Measurements from ENCODE around the gene NAPEPLD.
"Not testable (repeated sequence)": the region's sequence is repeated elsewhere in the genome, so short reads cannot be mapped to it uniquely, and the experiment has no call there.

The NAPEPLD gene

GRCh38 chr7:103078226-103078625 is 70.7 kb downstream of the NAPEPLD start:
- not testable (repeated sequence) for H3K9ac ChIP-seq (ENCODE audit: low read length in 2 of 2); H3K36me3 ChIP-seq (ENCODE audit: control insufficient read depth in 2 of 2, insufficient read depth in 2 of 2, low read length in 2 of 2); H3K4me3 ChIP-seq (ENCODE audit: low read length in 2 of 2); H3K9me3 ChIP-seq (ENCODE audit: control insufficient read depth in 2 of 2, low read length in 2 of 2); H3K27ac ChIP-seq (ENCODE audit: low read length); H3K27me3 ChIP-seq (ENCODE audit: control insufficient read depth in 1 of 2, insufficient read depth in 2 of 2, low read length in 2 of 2)
- H3K4me1 ChIP-seq (ENCODE audit: control insufficient read depth, insufficient read depth, low read length), result peaks cover 15% of the 10 kb centered on the region

GRCh38 chr7:103077318-103077717 is 71.6 kb downstream of the NAPEPLD start:
- H3K4me1 ChIP-seq (ENCODE audit: control insufficient read depth, insufficient read depth, low read length), result peaks cover 15% of the 10 kb centered on the region
- no peaks in the 10 kb centered on the region for H3K36me3 ChIP-seq (ENCODE audit: control insufficient read depth in 2 of 2, insufficient read depth in 2 of 2, low read length in 2 of 2)
- H3K9ac ChIP-seq (ENCODE audit: low read length in 2 of 2), result no peak overlapping the region
- no peak overlapping the region for H3K27ac ChIP-seq (ENCODE audit: low read length)
- no peaks in the 10 kb centered on the region for H3K27me3 ChIP-seq (ENCODE audit: control insufficient read depth in 1 of 2, insufficient read depth in 2 of 2, low read length in 2 of 2)
- no peaks in the 10 kb centered on the region for H3K9me3 ChIP-seq (ENCODE audit: control insufficient read depth in 2 of 2, low read length in 2 of 2)
- no peak overlapping the region for H3K4me3 ChIP-seq (ENCODE audit: low read length in 2 of 2)

- peaks cover 15% of the 10 kb centered on the region for H3K4me1 ChIP-seq (ENCODE audit: control insufficient read depth, insufficient read depth, low read length)
- no peaks in the 10 kb centered on the region for H3K36me3 ChIP-seq (ENCODE audit: control insufficient read depth in 2 of 2, insufficient read depth in 2 of 2, low read length in 2 of 2)
- H3K4me3 ChIP-seq (ENCODE audit: low read length in 2 of 2), result no peak overlapping the region
- H3K9ac ChIP-seq (ENCODE audit: low read length in 2 of 2), result no peak overlapping the region
- H3K27ac ChIP-seq (ENCODE audit: low read length), result no peak overlapping the region
- no peaks in the 10 kb centered on the region for H3K27me3 ChIP-seq (ENCODE audit: control insufficient read depth in 1 of 2, insufficient read depth in 2 of 2, low read length in 2 of 2)
- no peaks in the 10 kb centered on the region for H3K9me3 ChIP-seq (ENCODE audit: control insufficient read depth in 2 of 2, low read length in 2 of 2)
These were observed 72.1 kb downstream of the NAPEPLD start for GRCh38 chr7:103076764-103077163.

DNA sequence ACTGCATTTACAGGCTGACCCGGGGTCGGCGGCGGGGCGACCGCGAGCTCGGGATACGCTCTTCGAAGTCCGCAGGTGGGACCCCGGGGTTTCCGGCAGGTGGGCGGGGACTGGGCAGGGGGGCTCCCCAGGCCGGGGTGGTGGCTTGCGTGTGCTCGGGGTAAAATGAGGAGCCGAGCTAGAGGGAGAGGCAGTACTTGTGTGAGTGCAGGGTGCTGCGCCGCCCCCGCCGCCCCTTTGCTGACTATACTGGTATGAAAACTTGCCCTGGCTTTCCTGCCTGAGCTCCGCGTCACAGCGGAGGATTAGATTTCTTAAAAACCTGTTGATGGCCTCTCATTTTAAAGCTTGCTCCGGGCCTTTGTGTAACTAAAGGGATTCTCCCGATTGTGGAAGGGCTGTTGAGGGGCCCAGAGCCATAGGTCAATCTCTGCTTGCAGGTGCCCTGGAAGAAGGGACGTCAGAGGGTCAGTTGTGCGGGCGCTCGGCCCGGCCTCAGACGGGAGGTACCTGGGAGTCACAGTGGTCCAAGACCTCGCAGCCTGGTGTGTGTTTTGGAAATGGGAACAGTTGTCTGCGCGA is 73.5 kb downstream of the NAPEPLD start:
- Histone ChIP-seq H3K36me3 (ENCODE audit: control insufficient read depth in 2 of 2, insufficient read depth in 2 of 2, low read length in 2 of 2) (no peaks in the 10 kb centered on the region), H3K4me1 (ENCODE audit: control insufficient read depth, insufficient read depth, low read length) (peaks cover 15% of the 10 kb centered on the region), H3K27ac (ENCODE audit: low read length) (peak overlapping the region; percentile 80), H3K9ac (ENCODE audit: low read length in 2 of 2) (peak overlapping the region; percentile 71 to 86), H3K4me3 (ENCODE audit: low read length in 2 of 2) (peak overlapping the region; percentile 98 to 99), H3K9me3 (ENCODE audit: control insufficient read depth in 2 of 2, low read length in 2 of 2) (no peaks in the 10 kb centered on the region), H3K27me3 (ENCODE audit: control insufficient read depth in 1 of 2, insufficient read depth in 2 of 2, low read length in 2 of 2) (no peaks in the 10 kb centered on the region)

DNA sequence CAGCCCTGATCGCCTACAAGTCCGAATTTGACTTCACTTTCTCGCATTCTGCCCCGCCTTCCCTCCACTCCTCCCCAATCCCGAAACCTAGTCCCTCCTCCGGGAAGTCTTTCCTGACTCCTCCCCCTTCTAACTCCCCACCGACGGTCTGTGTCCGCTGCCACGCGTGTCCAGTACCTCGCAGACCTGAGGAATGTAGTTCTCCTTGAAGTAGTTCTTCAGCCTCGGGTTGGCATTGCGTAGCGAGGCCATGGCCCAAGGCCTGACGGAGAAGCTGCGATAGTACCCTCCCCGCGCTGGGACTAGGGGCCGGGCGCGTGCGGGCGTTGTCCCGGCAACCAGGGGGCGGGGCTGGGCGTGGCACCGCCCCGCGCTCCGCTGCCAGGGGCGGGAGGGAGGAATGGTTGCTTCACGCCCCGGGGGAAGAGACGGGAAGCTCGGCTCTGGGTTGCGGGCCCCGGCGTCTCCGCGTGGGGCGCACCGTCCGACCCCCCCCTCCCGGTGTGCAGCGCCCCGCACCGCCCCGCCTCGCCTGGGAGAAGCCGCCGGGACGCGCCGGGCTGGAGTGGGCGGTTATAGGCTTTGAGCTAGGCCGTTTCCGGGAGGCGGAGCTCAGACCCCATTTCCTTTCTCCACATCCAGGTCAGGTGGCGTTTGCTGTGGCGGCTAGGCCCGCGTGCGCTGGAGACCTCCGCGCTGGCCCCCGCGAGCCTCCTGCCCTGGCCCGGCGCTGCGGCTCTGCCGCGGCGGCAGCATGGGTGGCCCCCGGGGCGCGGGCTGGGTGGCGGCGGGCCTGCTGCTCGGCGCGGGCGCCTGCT is 74.2 kb downstream of the NAPEPLD start, which contains the start of the genes ARMC10 and FBXL13:
Gene ARMC10, plus strand, starts transcription at position 622 of the 818 bp plus-strand sequence. Its CDS starts 133 bp downstream, at position 755.
Gene FBXL13, minus strand, starts transcription at position 278 of the 818 bp plus-strand sequence.
- no peaks in the 10 kb centered on the region for H3K36me3 ChIP-seq (ENCODE audit: control insufficient read depth in 2 of 2, insufficient read depth in 2 of 2, low read length in 2 of 2)
- peak within 1 kb of the TSS; percentile 98 to 99 for H3K4me3 ChIP-seq (ENCODE audit: low read length in 2 of 2)
- H3K4me1 ChIP-seq (ENCODE audit: control insufficient read depth, insufficient read depth, low read length), result peaks cover 15% of the 10 kb centered on the region
- H3K9me3 ChIP-seq (ENCODE audit: control insufficient read depth in 2 of 2, low read length in 2 of 2), result no peaks in the 10 kb centered on the region
- H3K9ac ChIP-seq (ENCODE audit: low read length in 2 of 2), result peak within 1 kb of the TSS; percentile 71 to 92
- H3K27me3 ChIP-seq (ENCODE audit: control insufficient read depth in 1 of 2, insufficient read depth in 2 of 2, low read length in 2 of 2), result no peaks in the 10 kb centered on the region
- H3K27ac ChIP-seq (ENCODE audit: low read length), result peak within 1 kb of the TSS; percentile 80

- Histone ChIP-seq H3K9me3 (ENCODE audit: control insufficient read depth in 2 of 2, low read length in 2 of 2) (no peaks in the 10 kb centered on the region), H3K27me3 (ENCODE audit: control insufficient read depth in 1 of 2, insufficient read depth in 2 of 2, low read length in 2 of 2) (no peaks in the 10 kb centered on the region), H3K4me1 (ENCODE audit: control insufficient read depth, insufficient read depth, low read length) (peaks cover 15% of the 10 kb centered on the region), H3K27ac (ENCODE audit: low read length) (peak overlapping the region; percentile 80), H3K9ac (ENCODE audit: low read length in 2 of 2) (peak overlapping the region; percentile 71 to 92), H3K4me3 (ENCODE audit: low read length in 2 of 2) (peak overlapping the region; percentile 98 to 99), H3K36me3 (ENCODE audit: control insufficient read depth in 2 of 2, insufficient read depth in 2 of 2, low read length in 2 of 2) (no peaks in the 10 kb centered on the region)
These were observed 74.8 kb downstream of the NAPEPLD start for GRCh38 chr7:103073989-103074518.

DNA sequence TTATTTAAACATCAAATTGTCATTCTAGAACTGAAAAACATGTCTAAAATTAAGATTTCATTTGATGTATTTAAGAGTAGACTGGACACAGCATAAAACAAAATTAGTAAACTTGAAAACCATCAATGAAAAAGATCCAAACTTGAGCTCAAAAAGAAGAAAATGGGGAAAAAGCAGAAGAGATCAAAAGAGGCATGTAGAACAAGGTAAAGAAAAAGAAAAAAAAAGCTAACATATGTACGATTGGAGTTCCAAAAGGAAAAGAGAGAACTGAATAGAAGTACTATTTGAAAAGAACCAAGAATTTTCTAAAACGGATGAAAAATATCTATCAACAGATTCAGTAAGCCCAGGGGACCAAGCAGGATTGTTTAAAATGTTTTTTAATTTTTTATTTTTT is 77.9 kb downstream of the NAPEPLD start:
- H3K4me1 ChIP-seq (ENCODE audit: control insufficient read depth, insufficient read depth, low read length), result peaks cover 11% of the 10 kb centered on the region
- no peak overlapping the region for H3K9ac ChIP-seq (ENCODE audit: low read length in 2 of 2)
- H3K4me3 ChIP-seq (ENCODE audit: low read length in 2 of 2), result no peak overlapping the region
- no peak overlapping the region for H3K27ac ChIP-seq (ENCODE audit: low read length)
- H3K9me3 ChIP-seq (ENCODE audit: control insufficient read depth in 2 of 2, low read length in 2 of 2), result no peaks in the 10 kb centered on the region
- H3K27me3 ChIP-seq (ENCODE audit: control insufficient read depth in 1 of 2, insufficient read depth in 2 of 2, low read length in 2 of 2), result no peaks in the 10 kb centered on the region
- H3K36me3 ChIP-seq (ENCODE audit: control insufficient read depth in 2 of 2, insufficient read depth in 2 of 2, low read length in 2 of 2), result no peaks in the 10 kb centered on the region

DNA sequence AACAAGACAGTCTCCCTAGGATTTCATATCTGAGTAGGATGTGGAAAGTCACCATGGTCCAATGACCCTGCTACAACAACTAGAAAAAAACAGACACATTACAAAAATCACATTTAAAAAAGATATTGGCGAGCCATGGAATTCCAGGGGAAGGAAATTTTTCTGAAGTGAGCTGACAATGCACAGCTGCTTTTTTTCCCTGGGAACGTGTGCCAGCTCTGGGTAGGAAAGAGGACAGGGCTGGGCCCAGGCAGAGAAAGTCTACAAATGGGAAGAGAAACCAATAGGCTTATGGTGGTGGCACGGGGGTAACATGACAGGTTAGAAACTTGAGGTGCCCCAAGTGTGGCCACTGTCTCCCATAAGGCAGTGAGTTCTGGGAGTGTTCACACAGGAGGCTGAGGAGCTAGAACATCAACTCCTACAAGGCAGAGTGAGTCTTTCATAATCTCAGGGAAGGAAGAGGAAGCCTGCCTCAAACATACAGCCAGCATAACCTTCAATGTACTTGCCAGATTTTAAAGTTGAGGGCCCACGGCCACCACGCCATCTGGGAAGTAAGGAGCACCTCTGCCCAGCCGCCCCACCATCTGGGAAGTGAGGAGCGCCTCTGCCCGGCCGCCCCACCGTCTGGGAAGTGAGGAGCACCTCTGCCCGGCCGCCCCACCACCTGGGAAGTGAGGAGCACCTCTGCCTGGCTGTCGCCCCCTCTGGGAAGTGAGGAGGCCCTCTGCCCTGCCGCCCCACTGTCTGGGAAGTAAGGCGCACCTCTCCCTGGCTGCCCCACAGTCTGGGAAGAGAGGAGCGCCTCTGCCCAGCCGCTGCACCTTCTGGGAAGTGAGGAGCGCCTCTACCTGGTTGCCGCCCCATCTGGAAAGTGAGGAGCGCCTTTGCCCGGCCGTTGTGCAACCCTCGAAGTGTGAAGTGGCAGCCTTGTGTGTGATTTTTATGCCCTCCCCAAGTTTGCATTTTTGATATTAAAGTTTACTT is 80.2 kb downstream of the NAPEPLD start:
- H3K9me3 ChIP-seq (ENCODE audit: control insufficient read depth in 2 of 2, low read length in 2 of 2), result no peaks in the 10 kb centered on the region
- H3K36me3 ChIP-seq (ENCODE audit: control insufficient read depth in 2 of 2, insufficient read depth in 2 of 2, low read length in 2 of 2), result no peaks in the 10 kb centered on the region
- no peak overlapping the region for H3K9ac ChIP-seq (ENCODE audit: low read length in 2 of 2)
- peaks cover 2% of the 10 kb centered on the region for H3K4me1 ChIP-seq (ENCODE audit: control insufficient read depth, insufficient read depth, low read length)
- no peak overlapping the region for H3K27ac ChIP-seq (ENCODE audit: low read length)
- H3K27me3 ChIP-seq (ENCODE audit: control insufficient read depth in 1 of 2, insufficient read depth in 2 of 2, low read length in 2 of 2), result no peaks in the 10 kb centered on the region
- no peak overlapping the region for H3K4me3 ChIP-seq (ENCODE audit: low read length in 2 of 2)

GRCh38 chr7:103065667-103066066 is 83.2 kb downstream of the NAPEPLD start:
- H3K4me3 ChIP-seq (ENCODE audit: low read length in 2 of 2), result no peak overlapping the region
- H3K27ac ChIP-seq (ENCODE audit: low read length), result no peak overlapping the region
- no peaks in the 10 kb centered on the region for H3K27me3 ChIP-seq (ENCODE audit: control insufficient read depth in 1 of 2, insufficient read depth in 2 of 2, low read length in 2 of 2)
- no peaks in the 10 kb centered on the region for H3K36me3 ChIP-seq (ENCODE audit: control insufficient read depth in 2 of 2, insufficient read depth in 2 of 2, low read length in 2 of 2)
- H3K9ac ChIP-seq (ENCODE audit: low read length in 2 of 2), result no peak overlapping the region
- H3K9me3 ChIP-seq (ENCODE audit: control insufficient read depth in 2 of 2, low read length in 2 of 2), result no peaks in the 10 kb centered on the region
- no peaks in the 10 kb centered on the region for H3K4me1 ChIP-seq (ENCODE audit: control insufficient read depth, insufficient read depth, low read length)

DNA sequence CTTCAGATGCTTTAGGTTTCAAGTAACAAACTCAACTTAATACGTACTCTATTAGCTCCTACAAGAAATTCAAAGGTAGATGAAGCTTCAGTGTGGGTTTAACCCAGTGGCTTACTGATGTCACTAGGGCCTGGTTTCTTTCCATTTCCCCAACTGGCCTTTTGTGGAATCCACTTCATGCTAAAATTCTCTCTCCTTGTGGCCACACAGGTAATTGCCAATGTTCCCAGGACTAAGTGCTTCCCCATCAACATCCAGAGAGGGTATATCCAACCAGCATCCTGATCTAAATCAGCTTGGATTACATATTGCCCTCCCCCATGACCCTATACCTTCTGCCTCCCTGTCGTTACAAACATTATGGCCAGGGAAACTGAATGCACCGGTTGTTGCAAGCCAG is 85.0 kb downstream of the NAPEPLD start:
- H3K27ac ChIP-seq (ENCODE audit: low read length), result no peak overlapping the region
- H3K4me1 ChIP-seq (ENCODE audit: control insufficient read depth, insufficient read depth, low read length), result no peaks in the 10 kb centered on the region
- H3K36me3 ChIP-seq (ENCODE audit: control insufficient read depth in 2 of 2, insufficient read depth in 2 of 2, low read length in 2 of 2), result no peaks in the 10 kb centered on the region
- no peak overlapping the region for H3K4me3 ChIP-seq (ENCODE audit: low read length in 2 of 2)
- H3K9ac ChIP-seq (ENCODE audit: low read length in 2 of 2), result no peak overlapping the region
- no peaks in the 10 kb centered on the region for H3K9me3 ChIP-seq (ENCODE audit: control insufficient read depth in 2 of 2, low read length in 2 of 2)
- H3K27me3 ChIP-seq (ENCODE audit: control insufficient read depth in 1 of 2, insufficient read depth in 2 of 2, low read length in 2 of 2), result no peaks in the 10 kb centered on the region

Data from stomach smooth muscle (tissue), 2 donors.